HG03354 (cell line): Measurements from ENCODE around the gene PARD3.

Experiments used
- ATAC-seq: cut with Tn5 transposase; IDR thresholded peaks from one replicate; pipeline ENCODE4 v1.9.1; 2021; ENCODE audit warnings: mild to moderate bottlenecking; ENCODE audit not compliant: unreplicated experiment, poor library complexity, severe bottlenecking

PARD3 gene

DNA sequence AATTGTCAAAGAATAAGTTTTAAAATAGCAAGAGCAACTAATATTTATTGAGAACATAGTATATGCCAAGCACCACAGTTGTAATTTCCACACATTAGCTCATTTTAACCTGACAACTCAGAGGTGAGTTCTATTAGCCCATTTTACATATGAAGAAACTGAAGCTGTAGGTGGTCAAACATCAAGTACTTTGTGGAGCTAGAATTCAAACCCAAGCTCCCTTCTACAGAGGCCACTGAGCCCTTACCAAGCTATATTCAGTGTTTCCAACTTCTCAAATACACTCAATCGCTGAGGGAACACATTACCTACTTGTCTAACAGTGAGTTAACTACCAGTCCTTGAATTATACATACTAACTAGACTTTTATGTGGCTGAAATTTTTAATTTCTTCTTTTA is 236.6 kb downstream of the PARD3 start:
- no peak for ATAC-seq

- ATAC-seq: no peak
These were observed 238.3 kb downstream of the PARD3 start for GRCh38 chr10:34576797-34577196.

DNA sequence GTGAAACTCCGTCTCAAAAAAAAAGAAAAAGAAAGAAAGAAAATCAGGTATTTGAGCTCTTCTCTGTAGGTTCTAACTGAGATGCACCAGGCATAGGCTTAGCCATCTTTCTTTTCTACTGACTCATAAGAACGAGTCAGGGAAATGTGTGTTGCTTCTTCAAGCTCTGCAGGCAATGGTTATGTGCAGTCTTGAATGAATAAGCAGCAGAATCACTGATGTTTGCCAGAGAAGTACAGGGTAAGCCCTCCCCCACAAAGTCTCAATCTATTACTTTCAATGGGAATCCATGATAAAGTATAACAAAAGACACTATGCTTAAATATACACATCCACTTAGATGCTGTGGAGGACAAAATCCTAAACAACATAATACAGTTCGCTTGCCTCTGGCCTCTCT is 239.2 kb downstream of the PARD3 start:
- ATAC-seq: no peak

GRCh38 chr10:34574353-34574934 is 240.7 kb downstream of the PARD3 start:
- no peak for ATAC-seq

DNA sequence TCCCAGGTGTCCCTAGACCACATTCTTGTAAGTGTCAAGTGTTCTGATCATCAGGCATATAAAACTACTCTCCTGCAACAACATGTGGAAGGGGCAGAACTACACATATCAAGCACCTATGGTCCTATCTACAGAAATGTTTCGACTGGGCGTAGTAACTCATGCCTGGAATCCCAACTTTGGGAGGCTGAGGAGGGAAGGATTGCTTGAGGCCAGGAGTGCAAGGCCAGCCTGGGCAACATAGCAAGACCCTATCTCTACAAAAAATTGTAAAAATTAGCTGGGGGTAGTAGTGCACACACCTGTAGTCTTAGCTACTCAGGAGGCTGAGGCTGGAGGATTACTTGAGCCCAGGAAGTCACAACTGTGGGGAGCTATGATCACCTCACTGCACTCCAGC is 244.2 kb downstream of the PARD3 start:
- ATAC-seq: no peak

DNA sequence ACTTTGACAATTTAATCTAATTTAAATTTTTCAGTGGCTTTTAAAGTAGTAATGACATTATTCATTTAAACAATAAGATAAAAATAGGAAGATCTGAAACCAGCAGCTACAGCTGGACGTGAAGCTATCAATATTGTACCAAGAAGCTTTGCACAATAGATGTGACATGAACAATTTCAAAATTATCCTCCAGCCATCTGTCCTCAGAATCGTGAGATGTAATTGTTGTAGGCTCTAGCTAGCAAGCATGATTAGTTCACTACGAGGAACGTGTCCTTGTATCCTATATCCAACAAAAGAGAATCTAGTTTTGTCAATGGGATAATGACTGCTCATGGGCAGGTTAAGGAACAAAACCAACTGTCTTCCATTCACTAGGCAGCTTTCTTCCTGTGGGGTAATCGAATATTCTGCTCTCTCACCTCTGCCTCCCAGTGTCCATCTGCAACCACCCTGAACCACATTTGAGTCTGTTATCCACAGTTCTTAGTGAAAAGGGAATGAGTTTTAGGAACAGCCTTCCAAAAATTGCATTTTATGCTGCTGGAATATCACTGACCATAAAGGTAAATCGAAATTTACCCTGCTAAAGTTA is 247.3 kb downstream of the PARD3 start:
- no peak for ATAC-seq

DNA sequence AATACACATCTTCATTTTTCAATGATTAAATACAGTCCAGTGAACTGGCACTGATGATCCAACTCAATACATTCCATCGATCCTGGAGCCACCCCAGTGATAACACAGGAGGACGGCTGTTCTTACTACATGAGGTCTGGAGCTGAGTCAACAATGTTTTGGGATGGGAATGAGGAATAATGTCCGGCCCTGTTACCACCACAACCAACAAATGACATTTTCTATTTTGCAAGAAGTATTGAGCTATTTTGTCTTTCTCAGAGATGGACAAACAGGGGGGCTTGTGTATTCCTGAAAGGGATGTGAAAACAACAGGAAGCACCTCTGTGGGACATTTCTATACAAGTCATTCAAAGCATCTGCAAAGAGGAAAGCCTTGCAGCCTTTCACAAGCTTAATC is 249.2 kb downstream of the PARD3 start:
- ATAC-seq: no peak

GRCh38 chr10:34558093-34558583 is 257.0 kb downstream of the PARD3 start:
- no peak for ATAC-seq

DNA sequence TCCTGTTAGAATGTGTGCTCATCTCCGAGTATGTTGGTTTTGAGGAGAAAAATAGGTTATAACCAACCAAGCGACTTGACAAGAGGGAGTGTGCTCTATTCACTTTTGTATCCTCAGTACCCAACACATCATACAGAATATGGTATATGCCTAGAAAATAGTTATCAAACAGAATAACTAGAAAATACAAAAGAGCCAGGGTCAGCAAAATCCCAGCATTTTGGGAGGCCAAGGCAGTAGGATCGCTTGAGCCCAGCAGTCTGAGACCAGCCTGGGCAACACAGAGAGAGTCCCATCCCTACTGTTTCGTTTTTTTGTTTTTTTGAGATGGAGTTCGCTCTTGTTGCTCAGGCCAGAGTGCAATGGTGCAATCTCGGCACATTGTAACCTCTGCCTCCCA is 257.9 kb downstream of the PARD3 start:
- no peak for ATAC-seq

DNA sequence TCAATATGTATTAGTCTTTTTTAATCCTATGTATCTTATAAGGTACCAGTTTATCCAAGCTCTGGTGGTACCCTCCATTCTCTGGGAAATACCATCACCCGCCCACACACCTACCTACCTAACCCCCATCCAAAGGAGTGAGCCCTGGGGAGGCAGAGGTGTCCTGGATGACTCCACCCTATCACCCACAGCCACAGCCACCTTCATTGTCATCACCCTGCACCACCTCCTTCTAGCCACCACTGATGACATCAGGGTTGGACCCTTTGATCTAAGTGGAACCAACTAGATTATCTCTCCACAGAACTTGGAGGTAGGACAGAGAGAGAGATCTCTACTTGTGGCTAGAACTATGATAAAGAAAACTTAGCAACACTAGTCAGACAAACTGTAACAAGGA is 259.4 kb downstream of the PARD3 start:
- ATAC-seq: no peak

- ATAC-seq: no peak
These were observed 261.3 kb downstream of the PARD3 start for GRCh38 chr10:34553747-34554146.

DNA sequence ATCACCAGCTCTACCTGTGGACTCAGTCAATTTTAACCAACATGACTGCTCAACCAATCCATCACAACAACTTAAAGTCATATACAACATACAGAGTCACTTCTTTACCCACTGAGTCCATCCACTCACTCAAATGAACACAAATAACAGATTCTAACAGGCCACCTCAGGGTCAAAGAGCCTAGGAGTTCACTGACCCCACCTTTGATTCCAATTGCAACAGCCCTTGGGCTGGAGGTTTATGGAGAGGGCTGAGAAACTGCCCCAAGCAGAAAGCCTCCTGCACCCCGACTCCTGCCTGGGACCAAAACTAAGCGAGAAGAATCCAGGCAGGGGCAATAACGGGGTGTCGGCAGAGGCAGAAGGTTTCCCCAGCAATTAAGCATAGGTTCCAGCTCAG is 263.8 kb downstream of the PARD3 start:
- ATAC-seq: no peak

DNA sequence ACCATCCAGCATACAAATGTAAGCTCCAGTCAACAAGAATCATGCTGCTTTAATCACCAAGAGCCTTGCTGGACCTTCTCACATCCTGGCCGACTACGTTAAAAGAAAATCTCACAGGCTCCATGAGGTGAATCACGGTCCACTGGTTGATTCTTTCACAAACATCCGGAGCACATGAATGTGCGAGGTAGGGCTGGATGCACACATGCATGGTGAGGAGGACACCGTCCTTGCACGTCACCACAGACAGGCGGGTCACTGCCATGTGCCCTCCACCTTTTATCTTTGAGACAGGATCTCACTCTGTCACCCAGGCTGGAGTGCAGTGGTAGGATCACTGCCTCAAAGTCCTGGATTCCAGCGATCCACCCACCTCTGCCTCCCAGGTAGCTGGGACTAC is 265.1 kb downstream of the PARD3 start:
- no peak for ATAC-seq

DNA sequence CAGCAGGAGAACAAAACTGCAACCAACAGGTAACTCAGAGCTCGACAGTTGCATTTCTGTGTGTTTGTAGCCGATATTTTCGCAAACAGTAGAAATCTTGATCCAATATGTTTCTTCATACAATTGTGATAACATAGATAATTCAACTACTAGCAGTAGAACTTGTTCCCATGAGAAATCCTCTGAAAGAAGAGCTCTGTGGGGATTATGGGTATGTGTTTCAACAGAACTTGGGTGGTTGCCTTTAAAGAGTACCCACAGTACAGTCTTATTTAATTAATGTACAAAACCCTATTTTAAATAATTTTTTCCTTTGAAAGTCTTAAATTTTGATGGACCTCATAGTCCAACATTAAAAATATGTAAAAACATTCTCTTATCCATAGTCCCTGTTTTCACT is 266.1 kb downstream of the PARD3 start:
- no peak for ATAC-seq

- no peak for ATAC-seq
These were observed 266.6 kb downstream of the PARD3 start for GRCh38 chr10:34548466-34548865.

- ATAC-seq: no peak
These were observed 267.4 kb downstream of the PARD3 start for GRCh38 chr10:34547695-34548094.

- ATAC-seq: no peak
These were observed 267.8 kb downstream of the PARD3 start for GRCh38 chr10:34547291-34547690.

- ATAC-seq: peak; percentile 51
These were observed 270.7 kb downstream of the PARD3 start for GRCh38 chr10:34544400-34544799.

DNA sequence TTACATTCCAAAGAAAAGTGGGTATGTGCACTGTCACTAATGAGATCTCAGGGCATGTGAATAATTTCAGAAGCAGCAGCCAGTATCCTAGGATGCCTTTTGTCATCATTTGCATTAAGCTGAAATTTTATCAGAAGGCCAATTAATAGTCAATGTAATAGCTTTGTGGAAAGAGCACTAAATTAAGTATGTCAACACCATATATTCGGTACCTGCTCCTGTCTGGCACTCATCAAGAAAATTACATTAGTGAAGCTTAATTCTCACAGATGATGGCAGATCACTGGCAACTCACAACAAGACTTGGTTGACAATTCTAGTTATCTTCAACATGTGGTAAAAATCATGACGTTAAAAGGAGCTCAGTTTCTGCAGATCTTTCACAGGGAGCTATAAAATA is 271.4 kb downstream of the PARD3 start:
- no peak for ATAC-seq

GRCh38 chr10:34540492-34540891 is 274.6 kb downstream of the PARD3 start:
- ATAC-seq: no peak

DNA sequence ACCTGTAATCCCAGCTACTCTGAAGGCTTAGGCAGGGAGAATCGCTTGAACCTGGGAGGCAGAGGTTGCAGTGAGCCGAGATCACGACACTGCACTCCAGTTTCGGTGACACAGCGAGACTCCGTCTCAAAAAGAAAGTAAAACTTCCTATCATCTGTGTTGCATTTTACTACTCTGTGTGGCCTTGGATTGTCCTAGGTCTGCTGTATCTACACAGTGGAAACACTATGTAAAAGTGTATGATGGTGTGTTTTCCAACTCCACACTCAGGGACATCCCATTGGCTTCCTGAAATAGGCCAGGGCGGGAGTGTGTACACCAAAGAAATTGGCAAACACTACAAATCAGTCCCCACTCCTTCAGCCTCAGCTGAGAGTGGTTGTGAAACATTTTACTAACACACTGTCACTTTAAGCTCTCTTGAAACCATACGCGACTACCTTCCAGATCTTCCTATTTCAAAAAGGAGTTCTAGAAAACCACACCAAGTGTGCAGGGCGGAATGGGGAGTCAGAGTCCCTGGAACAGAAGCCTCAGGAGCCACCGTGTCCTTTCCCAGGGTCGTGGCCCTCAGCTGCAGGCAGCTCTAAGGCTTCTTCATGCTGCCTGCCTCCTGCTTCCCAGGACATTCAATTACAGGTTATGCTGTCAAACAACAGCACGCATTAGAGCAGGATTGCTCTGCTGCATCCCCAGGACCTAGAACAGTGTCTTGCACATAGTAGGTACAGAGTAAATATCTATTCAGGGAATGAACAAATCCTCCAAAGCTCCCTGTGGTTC is 275.4 kb downstream of the PARD3 start:
- no peak for ATAC-seq
